AG09319 (cell line): ENCODE measurements around the gene YPEL3.

ENCODE experiments used
- DNase-seq: peaks from one replicate; pipeline ENCODE4 v3.0.0-alpha.2; 2010; ENCODE audit warnings: low read depth; ENCODE audit errors: extremely low read depth
- CTCF ChIP-seq: IDR thresholded peaks from 2 replicates; pipeline ENCODE4 v1.5.1; 2011; ENCODE audit warnings: low read depth, mild to moderate bottlenecking, inconsistent platforms, low read length, moderate library complexity

The YPEL3 gene

GRCh38 chr16:30060346-30060745 is 35.7 kb downstream of the YPEL3 start:
- TF ChIP-seq CTCF, result no peak

GRCh38 chr16:30054959-30055553 is 41.0 kb downstream of the YPEL3 start:
- TF ChIP-seq CTCF, result peak; percentile 46
- DNase-seq, result no peak

More at GRCh38 chr16:30060346-30060745, 35.7 kb downstream of the YPEL3 start:
- DNase-seq, result no peak

- no peak for DNase-seq
- no peak for TF ChIP-seq CTCF
Measured at GRCh38 chr16:30054451-30054850, 41.6 kb downstream of the YPEL3 start.

GRCh38 chr16:30053376-30054015 is 42.5 kb downstream of the YPEL3 start:
- TF ChIP-seq CTCF, result no peak
- DNase-seq, result no peak

- TF ChIP-seq CTCF, result no peak
- DNase-seq, result peak; percentile 75
Measured at GRCh38 chr16:30052671-30053372, 43.2 kb downstream of the YPEL3 start.

GRCh38 chr16:30051518-30051917 is 44.5 kb downstream of the YPEL3 start:
- TF ChIP-seq CTCF, result no peak
- no peak for DNase-seq

- DNase-seq, result no peak
- TF ChIP-seq CTCF, result no peak
Measured at GRCh38 chr16:30049871-30050270, 46.1 kb downstream of the YPEL3 start.
